Ramos (cell line): Measurements from ENCODE around the gene YPEL5.

Experiments
- in situ Hi-C: fragments of 300-500 bp; cut with MboI; formaldehyde crosslinking; loops from one replicate; pipeline ENCODE4 v1.14.3; 2022; ENCODE audit warnings: low sequenced_read_pairs; ENCODE audit not compliant: unreplicated experiment

Gene YPEL5

GRCh38 chr2:30194421-30194820 is 47.6 kb downstream of the YPEL5 start:
- in situ Hi-C loops = no loop called here

- in situ Hi-C loops = no loop called here
Observed at GRCh38 chr2:30195016-30195415, 48.2 kb downstream of the YPEL5 start.

GRCh38 chr2:30197570-30198192 is 50.9 kb downstream of the YPEL5 start:
- in situ Hi-C loops = no loop called here

DNA sequence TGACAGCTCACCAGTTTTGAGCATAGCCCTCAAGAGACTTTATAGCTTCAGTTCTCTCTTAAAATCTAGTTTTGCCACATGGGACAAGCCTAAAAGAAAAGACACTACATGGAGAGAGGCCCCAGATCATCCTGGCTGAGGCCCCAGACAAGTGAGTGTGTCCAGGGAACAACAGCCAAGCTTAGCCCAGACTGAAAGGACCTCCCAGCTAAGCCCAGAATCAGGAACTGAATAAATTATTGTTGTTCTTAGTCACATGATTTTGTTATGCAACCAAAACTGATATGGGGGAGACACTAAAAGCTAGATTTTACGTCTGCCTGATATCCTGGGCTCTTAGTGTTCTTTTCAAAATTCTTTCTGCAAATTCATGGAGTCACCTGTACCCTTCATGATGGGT is 55.2 kb downstream of the YPEL5 start:
- in situ Hi-C loops = no loop called here

GRCh38 chr2:30203156-30203555 is 56.3 kb downstream of the YPEL5 start:
- in situ Hi-C loops = no loop called here

- in situ Hi-C loops = no loop called here
Observed at GRCh38 chr2:30204281-30204680, 57.5 kb downstream of the YPEL5 start.

DNA sequence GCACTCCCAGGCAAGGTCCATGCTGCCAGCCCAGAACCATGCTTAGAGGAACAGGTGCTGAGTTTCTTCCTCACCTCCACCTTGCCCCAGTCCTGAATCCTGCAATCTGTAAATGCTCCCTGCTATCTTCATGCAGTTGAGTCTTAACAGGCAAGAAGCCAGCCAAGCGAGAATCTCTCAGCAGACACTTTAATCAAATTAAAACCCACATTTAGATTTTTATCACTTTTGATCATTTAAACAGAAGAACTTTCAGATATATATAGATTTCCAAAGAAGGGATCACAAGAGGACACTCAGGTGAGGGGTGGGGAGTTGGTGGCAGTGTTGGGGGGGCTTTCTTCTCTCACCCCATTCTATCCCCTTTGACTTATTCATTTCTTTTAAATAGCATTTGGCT is 58.6 kb downstream of the YPEL5 start:
- in situ Hi-C loops = loop anchor here (5.0 kb wide), 1 partner anchor 502 kb away; no protein-coding TSS in a partner anchor

DNA sequence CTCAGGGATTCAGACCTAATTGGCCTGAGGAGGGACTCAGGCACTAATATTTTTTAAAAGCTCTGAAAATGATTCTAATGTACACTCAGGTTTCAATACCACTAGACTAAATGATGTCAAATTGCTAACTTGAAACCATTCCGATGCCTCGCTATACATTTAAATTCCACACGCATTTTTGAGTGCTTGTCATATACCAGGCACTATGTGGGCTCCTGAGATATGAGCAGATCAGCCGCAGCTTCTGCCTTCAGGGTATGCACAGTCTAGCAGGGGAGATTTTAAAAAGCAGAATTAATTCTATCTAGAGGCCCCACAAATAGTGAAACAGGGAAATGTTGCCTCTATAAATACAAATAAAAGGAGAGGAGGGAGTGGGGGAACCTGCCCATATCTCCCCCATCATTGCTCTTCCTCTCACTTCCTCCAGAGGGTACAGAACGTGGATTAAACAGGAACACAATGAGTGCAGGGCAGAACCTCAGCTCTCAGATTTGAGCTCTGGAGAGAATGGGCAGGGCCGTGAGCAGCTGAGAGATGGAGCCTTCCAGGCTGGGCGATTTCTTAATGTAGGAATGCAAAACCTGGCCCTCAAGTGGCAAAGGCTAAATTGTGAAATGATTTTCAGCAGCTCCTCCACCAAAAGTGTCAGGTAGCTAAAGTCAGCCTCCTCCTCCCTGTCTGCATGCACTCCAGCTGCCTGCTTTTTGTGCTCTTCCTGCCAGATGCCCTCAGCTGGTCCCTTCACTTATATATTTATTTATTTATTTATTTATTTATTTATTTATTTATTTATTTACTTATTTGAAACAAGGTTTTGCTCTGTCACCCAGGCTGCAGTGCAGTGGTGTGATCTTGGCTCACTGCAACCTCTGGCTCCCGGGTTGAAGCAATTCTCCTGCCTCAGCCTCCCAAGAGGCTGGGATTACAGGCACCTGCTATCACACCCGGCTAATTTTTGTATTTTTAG is 59.9 kb downstream of the YPEL5 start:
- in situ Hi-C loops = loop anchor here (5.0 kb wide), 1 partner anchor 501 kb away; no protein-coding TSS in a partner anchor

- in situ Hi-C loops = loop anchor here (5.0 kb wide), 1 partner anchor 499 kb away; no protein-coding TSS in a partner anchor
Observed at GRCh38 chr2:30208453-30208852, 61.6 kb downstream of the YPEL5 start.

DNA sequence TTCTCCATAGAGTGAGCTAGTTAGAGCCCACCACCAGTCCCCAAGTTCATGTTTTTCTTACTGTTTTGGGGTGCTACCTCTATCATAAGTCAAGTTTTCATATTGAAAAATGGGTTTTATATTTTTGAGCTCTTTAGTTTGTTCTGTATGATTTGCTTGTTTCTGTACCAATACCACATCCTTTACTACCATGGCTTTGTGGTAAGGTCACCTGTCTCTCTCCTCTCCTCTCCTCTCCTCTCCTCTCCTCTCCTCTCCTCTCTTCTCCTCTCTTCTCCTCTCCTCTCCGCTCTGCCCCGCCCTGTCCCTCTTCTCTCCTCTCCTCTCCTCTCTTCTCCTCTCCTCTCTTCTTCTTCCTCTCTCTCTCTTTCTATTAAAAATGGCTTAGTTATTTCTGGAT is 62.4 kb downstream of the YPEL5 start:
- in situ Hi-C loops = loop anchor here (5.0 kb wide), 1 partner anchor 498 kb away; no protein-coding TSS in a partner anchor
